SU-DHL-6 (cell line): ENCODE measurements around the gene SYVN1.

Source experiments
- EZH2phosphoT487 ChIP-seq: fragments of 200-600 bp; sonication (generic), shearing (Covaris generic); conservative IDR thresholded peaks from 2 replicates; pipeline ENCODE4 v1.6.1; 2018; ENCODE audit warnings: mild to moderate bottlenecking, antibody characterized with exemption, low read length, moderate library complexity, mixed read lengths
- TF ChIP-seq, protein P1 (sequence below): fragments of 200-600 bp; sonication (generic); IDR thresholded peaks from one replicate; pipeline ENCODE4 v1.5.1; 2017; ENCODE audit warnings: antibody characterized with exemption, mild to moderate bottlenecking, low read length, moderate library complexity; ENCODE audit not compliant: insufficient read depth, poor library complexity, severe bottlenecking

- TF ChIP-seq, protein P1, sequence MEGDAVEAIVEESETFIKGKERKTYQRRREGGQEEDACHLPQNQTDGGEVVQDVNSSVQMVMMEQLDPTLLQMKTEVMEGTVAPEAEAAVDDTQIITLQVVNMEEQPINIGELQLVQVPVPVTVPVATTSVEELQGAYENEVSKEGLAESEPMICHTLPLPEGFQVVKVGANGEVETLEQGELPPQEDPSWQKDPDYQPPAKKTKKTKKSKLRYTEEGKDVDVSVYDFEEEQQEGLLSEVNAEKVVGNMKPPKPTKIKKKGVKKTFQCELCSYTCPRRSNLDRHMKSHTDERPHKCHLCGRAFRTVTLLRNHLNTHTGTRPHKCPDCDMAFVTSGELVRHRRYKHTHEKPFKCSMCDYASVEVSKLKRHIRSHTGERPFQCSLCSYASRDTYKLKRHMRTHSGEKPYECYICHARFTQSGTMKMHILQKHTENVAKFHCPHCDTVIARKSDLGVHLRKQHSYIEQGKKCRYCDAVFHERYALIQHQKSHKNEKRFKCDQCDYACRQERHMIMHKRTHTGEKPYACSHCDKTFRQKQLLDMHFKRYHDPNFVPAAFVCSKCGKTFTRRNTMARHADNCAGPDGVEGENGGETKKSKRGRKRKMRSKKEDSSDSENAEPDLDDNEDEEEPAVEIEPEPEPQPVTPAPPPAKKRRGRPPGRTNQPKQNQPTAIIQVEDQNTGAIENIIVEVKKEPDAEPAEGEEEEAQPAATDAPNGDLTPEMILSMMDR = no peak
- no peak for TF ChIP-seq EZH2phosphoT487
Measured at GRCh38 chr11:65152122-65152521, 17.8 kb upstream of the SYVN1 start.
